Mesendoderm (in vitro differentiated cells): ENCODE measurements around the gene TUBA1B.

Experiments
- DNase-seq: peaks from one replicate; pipeline ENCODE4 v3.0.0; 2013
- H2AK5ac ChIP-seq: 2 replicates; pipeline ENCODE4 v1.6.1; 2013; ENCODE audit warnings: low read length, inconsistent platforms
- H2BK120ac ChIP-seq: 2 replicates; pipeline ENCODE4 v1.6.1; 2013; ENCODE audit warnings: low read depth, mild to moderate bottlenecking, low read length, moderate library complexity, mixed read lengths
- H2BK15ac ChIP-seq: replicated peaks from 2 replicates; pipeline ENCODE4 v1.6.1; 2013; ENCODE audit warnings: low read depth, mild to moderate bottlenecking, moderate library complexity
- H2BK5ac ChIP-seq: 2 replicates; pipeline ENCODE4 v1.6.1; 2013; ENCODE audit warnings: low read length, inconsistent platforms
- H3K18ac ChIP-seq: 2 replicates; pipeline ENCODE4 v1.6.1; 2013; ENCODE audit warnings: mild to moderate bottlenecking, low read length, mixed read lengths
- H3K23ac ChIP-seq: one replicate; pipeline ENCODE4 v1.6.1; 2013; ENCODE audit warnings: low read length
- H3K27ac ChIP-seq: 2 replicates; pipeline ENCODE4 v1.5.1; 2013; ENCODE audit warnings: low read depth, mild to moderate bottlenecking, inconsistent platforms, low read length, moderate library complexity
- H3K27me3 ChIP-seq: 2 replicates; pipeline ENCODE4 v1.6.1; 2013; ENCODE audit warnings: low read length, control low read depth, mild to moderate bottlenecking, inconsistent platforms; ENCODE audit not compliant: insufficient read depth, poor library complexity
- H3K36me3 ChIP-seq: 2 replicates; pipeline ENCODE4 v1.6.1; 2013; ENCODE audit warnings: low read length, inconsistent platforms; ENCODE audit not compliant: control insufficient read depth, insufficient read depth
- H3K4ac ChIP-seq: one replicate; pipeline ENCODE4 v1.6.1; 2013; ENCODE audit warnings: low read depth, mild to moderate bottlenecking, low read length, moderate library complexity
- H3K4me1 ChIP-seq: 2 replicates; pipeline ENCODE4 v1.6.1; 2013; ENCODE audit warnings: low read depth, low read length, inconsistent platforms; ENCODE audit not compliant: control insufficient read depth
- H3K4me2 ChIP-seq: 2 replicates; pipeline ENCODE4 v1.6.1; 2013; ENCODE audit warnings: low read length
- H3K4me3 ChIP-seq: 2 replicates; pipeline ENCODE4 v1.5.1; 2013; ENCODE audit warnings: mild to moderate bottlenecking, low read length
- H3K56ac ChIP-seq: one replicate; pipeline ENCODE4 v1.6.1; 2013; ENCODE audit warnings: low read length
- H3K79me1 ChIP-seq: 2 replicates; pipeline ENCODE4 v1.6.1; 2013; ENCODE audit warnings: low read length, inconsistent platforms
- H3K79me2 ChIP-seq: 2 replicates; pipeline ENCODE4 v1.6.1; 2013; ENCODE audit warnings: mild to moderate bottlenecking, low read length; ENCODE audit not compliant: control insufficient read depth, insufficient read depth
- H3K9ac ChIP-seq: 2 replicates; pipeline ENCODE4 v1.6.1; 2013; ENCODE audit warnings: low read length, inconsistent platforms
- H4K5ac ChIP-seq: one replicate; pipeline ENCODE4 v1.6.1; 2013; ENCODE audit warnings: low read length
- H4K8ac ChIP-seq: one replicate; pipeline ENCODE4 v1.6.1; 2013; ENCODE audit warnings: low read depth, mild to moderate bottlenecking, control low read depth, low read length, moderate library complexity
- WGBS: extraction: QIAGEN DNeasy Blood & Tissue Kit; methylation state at CpG from one replicate; pipeline ENCODE4 v1.1.7; 2013; ENCODE audit warnings: low lambda C conversion rate, missing lambda C conversion rate; ENCODE audit not compliant: insufficient coverage; ENCODE audit errors: extremely low coverage; 5-methylcytosine and 5-hydroxymethylcytosine counted together

TUBA1B gene

GRCh38 chr12:49161092-49161795, 30.0 kb upstream of the TUBA1B start:
- Histone ChIP-seq H4K8ac (no peak overlapping the region), H3K18ac (no peak overlapping the region), H3K36me3 (no peaks in the 10 kb centered on the region), H3K4me2 (no peak overlapping the region), H3K56ac (no peak overlapping the region), H2AK5ac (no peak overlapping the region), H3K4me1 (no peaks in the 10 kb centered on the region), H2BK120ac (no peak overlapping the region), H3K79me1 (no peaks in the 10 kb centered on the region), H3K23ac (no peak overlapping the region), H4K5ac (no peak overlapping the region), H3K27me3 (no peaks in the 10 kb centered on the region), H3K4me3 (no peak overlapping the region), H3K79me2 (no peaks in the 10 kb centered on the region), H3K27ac (no peak overlapping the region), H2BK5ac (no peak overlapping the region), H2BK15ac (no peak overlapping the region), H3K9ac (no peak overlapping the region), H3K4ac (no peak overlapping the region)
- no peak for DNase-seq
- WGBS: no CpG with 5 or more reads among the region's 6 CpGs

GRCh38 chr12:49160399-49160798, 29.2 kb upstream of the TUBA1B start:
- no peak overlapping the region for H3K4me2 ChIP-seq
- no peak overlapping the region for H2BK5ac ChIP-seq
- H4K5ac ChIP-seq: no peak overlapping the region
- no peaks in the 10 kb centered on the region for H3K79me2 ChIP-seq
- no peak overlapping the region for H4K8ac ChIP-seq
- H3K36me3 ChIP-seq: no peaks in the 10 kb centered on the region
- WGBS: no CpG with 5 or more reads among the region's 2 CpGs
- H3K18ac ChIP-seq: no peak overlapping the region
- no peak overlapping the region for H2AK5ac ChIP-seq
- no peak overlapping the region for H3K23ac ChIP-seq
- H2BK120ac ChIP-seq: no peak overlapping the region
- no peak overlapping the region for H3K9ac ChIP-seq
- no peaks in the 10 kb centered on the region for H3K79me1 ChIP-seq
- H3K4ac ChIP-seq: no peak overlapping the region
- H3K4me3 ChIP-seq: no peak overlapping the region
- H3K27ac ChIP-seq: no peak overlapping the region
- no peak overlapping the region for H2BK15ac ChIP-seq
- no peaks in the 10 kb centered on the region for H3K27me3 ChIP-seq
- no peak for DNase-seq
- H3K56ac ChIP-seq: no peak overlapping the region
- no peaks in the 10 kb centered on the region for H3K4me1 ChIP-seq

- Histone ChIP-seq H2BK15ac (no peak overlapping the region), H2AK5ac (no peak overlapping the region), H3K79me1 (no peaks in the 10 kb centered on the region), H4K5ac (no peak overlapping the region), H3K23ac (no peak overlapping the region), H2BK120ac (no peak overlapping the region), H3K4me2 (no peak overlapping the region), H4K8ac (no peak overlapping the region), H3K9ac (no peak overlapping the region), H3K27me3 (no peaks in the 10 kb centered on the region), H3K79me2 (no peaks in the 10 kb centered on the region), H3K4me1 (no peaks in the 10 kb centered on the region), H3K36me3 (no peaks in the 10 kb centered on the region), H3K18ac (no peak overlapping the region), H2BK5ac (no peak overlapping the region), H3K4ac (no peak overlapping the region), H3K27ac (no peak overlapping the region), H3K4me3 (no peak overlapping the region), H3K56ac (no peak overlapping the region)
- DNase-seq: no peak
- WGBS: no CpG with 5 or more reads among the region's 3 CpGs
Measured at GRCh38 chr12:49154221-49154620, 23.0 kb upstream of the TUBA1B start.

GRCh38 chr12:49147384-49147783, 16.2 kb upstream of the TUBA1B start:
- WGBS: no CpG with 5 or more reads among the region's 2 CpGs

GRCh38 chr12:49146406-49146805, 15.2 kb upstream of the TUBA1B start:
- Histone ChIP-seq H3K18ac (no peak overlapping the region), H3K9ac (no peak overlapping the region), H2AK5ac (no peak overlapping the region), H3K79me2 (no peaks in the 10 kb centered on the region), H3K4me2 (no peak overlapping the region), H2BK15ac (no peak overlapping the region), H3K4ac (no peak overlapping the region), H2BK120ac (no peak overlapping the region), H3K56ac (no peak overlapping the region), H3K4me3 (no peak overlapping the region), H3K27ac (no peak overlapping the region), H2BK5ac (no peak overlapping the region), H4K5ac (no peak overlapping the region), H3K4me1 (no peaks in the 10 kb centered on the region), H3K79me1 (no peaks in the 10 kb centered on the region), H3K36me3 (no peaks in the 10 kb centered on the region), H4K8ac (no peak overlapping the region), H3K27me3 (no peaks in the 10 kb centered on the region), H3K23ac (no peak overlapping the region)
- no peak for DNase-seq
- no CpG with 5 or more reads among the region's 1 CpG for WGBS

More at GRCh38 chr12:49147384-49147783, 16.2 kb upstream of the TUBA1B start:
- Histone ChIP-seq H3K79me1 (no peaks in the 10 kb centered on the region), H3K27ac (no peak overlapping the region), H3K9ac (no peak overlapping the region), H3K23ac (no peak overlapping the region), H3K4me2 (no peak overlapping the region), H3K18ac (no peak overlapping the region), H4K5ac (no peak overlapping the region), H4K8ac (no peak overlapping the region), H3K79me2 (no peaks in the 10 kb centered on the region), H3K4me3 (no peak overlapping the region), H2BK15ac (no peak overlapping the region), H2BK120ac (no peak overlapping the region), H3K4me1 (no peaks in the 10 kb centered on the region), H3K27me3 (no peaks in the 10 kb centered on the region), H2AK5ac (no peak overlapping the region), H3K4ac (no peak overlapping the region), H3K56ac (no peak overlapping the region), H3K36me3 (no peaks in the 10 kb centered on the region), H2BK5ac (no peak overlapping the region)
- DNase-seq: no peak

- Histone ChIP-seq H3K18ac (no peak overlapping the region), H2BK5ac (no peak overlapping the region), H3K23ac (no peak overlapping the region), H3K56ac (no peak overlapping the region), H4K5ac (no peak overlapping the region), H2BK15ac (no peak overlapping the region), H3K79me2 (no peaks in the 10 kb centered on the region), H3K4me2 (no peak overlapping the region), H3K27me3 (no peaks in the 10 kb centered on the region), H2BK120ac (no peak overlapping the region), H3K79me1 (no peaks in the 10 kb centered on the region), H3K4ac (no peak overlapping the region), H3K4me1 (no peaks in the 10 kb centered on the region), H3K4me3 (no peak overlapping the region), H3K36me3 (no peaks in the 10 kb centered on the region), H3K27ac (no peak overlapping the region), H3K9ac (no peak overlapping the region), H4K8ac (no peak overlapping the region), H2AK5ac (no peak overlapping the region)
- no peak for DNase-seq
- no CpG with 5 or more reads among the region's 2 CpGs for WGBS
Measured at GRCh38 chr12:49144384-49144783, 13.2 kb upstream of the TUBA1B start.
